ENCODE data around the gene SUPT4H1. TPM values are rescaled to one million over a fixed set of nuclear protein-coding genes. Genes with fewer than 3 reads are reported as not detected.

SUPT4H1 gene
- total RNA-seq, 1 experiment from 2014 or later = 109 TPM

- Histone ChIP-seq H3K79me1 (ENCODE audit: insufficient read depth, low read depth, low read length, poor library complexity, severe bottlenecking) (no peaks in the 10 kb centered on the region), H3K9me3 (ENCODE audit: control insufficient read depth, low read depth, low read length) (no peaks in the 10 kb centered on the region), H3T11ph (ENCODE audit: low read length) (no peak overlapping the region), H3K18ac (ENCODE audit: insufficient read length, low read depth, low read length) (no peak overlapping the region), H3K23me2 (ENCODE audit: insufficient read length, low read depth, low read length, poor library complexity, severe bottlenecking) (no peaks in the 10 kb centered on the region), H2BK120ac (ENCODE audit: low read depth, low read length, poor library complexity, severe bottlenecking) (no peak overlapping the region), H2AK5ac (ENCODE audit: insufficient read length, low read length) (no peak overlapping the region), H4K8ac (replicated peaks; ENCODE audit: insufficient read length, low read depth, low read length) (no peak overlapping the region), H3K27ac (ENCODE audit: insufficient read length, low read depth, low read length) (no peak overlapping the region), H2AFZ (ENCODE audit: low read length) (no peak overlapping the region), H4K91ac (ENCODE audit: insufficient read length, low read depth, low read length) (no peak overlapping the region), H2BK15ac (ENCODE audit: low read depth, low read length) (no peak overlapping the region), H2BK12ac (ENCODE audit: insufficient read length, low read depth, low read length) (no peak overlapping the region), H3K14ac (ENCODE audit: insufficient read depth, low read length) (no peak overlapping the region), H3K4me2 (ENCODE audit: insufficient read depth, insufficient read length, low read length) (no peak overlapping the region), H3K79me2 (ENCODE audit: insufficient read depth, low read length) (no peaks in the 10 kb centered on the region), H2BK20ac (ENCODE audit: low read depth, low read length, poor library complexity, severe bottlenecking) (no peak overlapping the region), H3K9ac (ENCODE audit: extremely low read depth, insufficient read length, low read length) (no peak overlapping the region), H3K4me1 (ENCODE audit: insufficient read depth, low read length) (no peaks in the 10 kb centered on the region), H3K4ac (ENCODE audit: low read depth, low read length) (no peak overlapping the region), H4K20me1 (ENCODE audit: control insufficient read depth, insufficient read depth, insufficient read length) (no peaks in the 10 kb centered on the region), H2BK5ac (ENCODE audit: insufficient read length, low read length) (no peak overlapping the region), H3K23ac (ENCODE audit: insufficient read length, low read depth, low read length) (no peak overlapping the region), H3K27me3 (ENCODE audit: insufficient read depth, low read length) (no peaks in the 10 kb centered on the region), H3K56ac (ENCODE audit: insufficient read length, low read depth, low read length) (no peak overlapping the region), H4K5ac (ENCODE audit: insufficient read length, low read depth, low read length) (no peak overlapping the region)
- Mint-ChIP-seq H3K36me3 (ENCODE audit: insufficient read depth in 1 of 3, low read depth in 3 of 3) (no peaks in the 10 kb centered on the region), H3K4me3 (no peak overlapping the region; a peak in 1 of 5 replicates), H3K9me3 (no peaks in the 10 kb centered on the region), H3K27ac (peak overlapping the region in 2 of 3 experiments; percentile 19 to 20; a peak in 2 of 7 replicates), H3K4me1 (peaks cover 3 to 14% of the 10 kb centered on the region in 2 experiments; a peak in 3 of 4 replicates), H3K27me3 (ENCODE audit: low read depth) (peaks cover 2% of the 10 kb centered on the region; the same call in 1 of the 2 replicates)
- no CpG with 5 or more reads among the region's 7 CpGs for WGBS (ENCODE audit: extremely low coverage, insufficient read length, low lambda C conversion rate)
- TF ChIP-seq CTCF (conservative IDR thresholded peaks at IDR 0.05) = no peak
- no peak for DNase-seq
Observed at GRCh38 chr17:58313815-58314705, 37.9 kb downstream of the SUPT4H1 start.

Measured in H9 (cell line).